AG09319 (cell line): ENCODE measurements around the gene TAF15.

Experiments
- DNase-seq: peaks from one replicate; pipeline ENCODE4 v3.0.0-alpha.2; 2010; ENCODE audit warnings: low read depth; ENCODE audit errors: extremely low read depth
- TF ChIP-seq, protein P1 (sequence below): IDR thresholded peaks from 2 replicates; pipeline ENCODE4 v1.5.1; 2011; ENCODE audit warnings: low read depth, mild to moderate bottlenecking, inconsistent platforms, low read length, moderate library complexity

TAF15 gene

DNA sequence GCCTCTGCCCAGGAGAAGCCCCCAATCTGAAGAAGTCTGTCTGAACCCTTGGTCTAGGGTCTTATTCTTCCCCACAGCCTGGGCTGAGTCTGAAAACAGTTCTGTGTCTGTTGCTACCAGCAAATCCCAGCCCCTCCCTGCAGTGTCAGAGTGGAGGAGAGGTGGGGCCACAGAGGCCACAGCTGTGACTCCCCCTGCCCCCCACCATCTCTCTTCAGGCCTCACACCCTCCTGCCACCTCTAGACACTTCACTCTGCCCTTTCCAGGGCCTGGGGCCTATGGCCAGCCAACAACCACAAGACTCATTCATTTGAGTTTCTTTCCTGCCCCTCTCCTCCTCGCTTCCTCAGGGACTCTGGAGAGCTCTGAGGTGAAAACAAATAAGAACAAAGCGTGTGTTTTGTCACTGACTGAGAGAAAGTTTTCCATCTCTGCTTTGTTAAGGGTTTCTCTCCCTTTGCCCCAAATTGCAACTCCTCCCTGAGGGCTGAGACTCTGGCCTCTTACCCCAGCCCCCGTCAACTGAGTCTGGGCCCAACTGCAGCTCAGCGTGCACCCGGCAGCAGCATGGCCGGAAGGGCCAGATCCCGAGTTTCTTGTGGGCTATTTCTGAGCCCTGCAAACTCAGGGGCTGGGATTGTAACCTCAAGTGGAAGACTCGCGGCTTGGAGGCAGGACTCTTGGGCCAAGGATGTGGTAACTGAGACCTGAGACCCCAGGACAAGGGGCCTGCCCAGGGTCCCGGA, 35.4 kb upstream of the TAF15 start:
- TF ChIP-seq, protein P1, sequence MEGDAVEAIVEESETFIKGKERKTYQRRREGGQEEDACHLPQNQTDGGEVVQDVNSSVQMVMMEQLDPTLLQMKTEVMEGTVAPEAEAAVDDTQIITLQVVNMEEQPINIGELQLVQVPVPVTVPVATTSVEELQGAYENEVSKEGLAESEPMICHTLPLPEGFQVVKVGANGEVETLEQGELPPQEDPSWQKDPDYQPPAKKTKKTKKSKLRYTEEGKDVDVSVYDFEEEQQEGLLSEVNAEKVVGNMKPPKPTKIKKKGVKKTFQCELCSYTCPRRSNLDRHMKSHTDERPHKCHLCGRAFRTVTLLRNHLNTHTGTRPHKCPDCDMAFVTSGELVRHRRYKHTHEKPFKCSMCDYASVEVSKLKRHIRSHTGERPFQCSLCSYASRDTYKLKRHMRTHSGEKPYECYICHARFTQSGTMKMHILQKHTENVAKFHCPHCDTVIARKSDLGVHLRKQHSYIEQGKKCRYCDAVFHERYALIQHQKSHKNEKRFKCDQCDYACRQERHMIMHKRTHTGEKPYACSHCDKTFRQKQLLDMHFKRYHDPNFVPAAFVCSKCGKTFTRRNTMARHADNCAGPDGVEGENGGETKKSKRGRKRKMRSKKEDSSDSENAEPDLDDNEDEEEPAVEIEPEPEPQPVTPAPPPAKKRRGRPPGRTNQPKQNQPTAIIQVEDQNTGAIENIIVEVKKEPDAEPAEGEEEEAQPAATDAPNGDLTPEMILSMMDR, result no peak
- no peak for DNase-seq

DNA sequence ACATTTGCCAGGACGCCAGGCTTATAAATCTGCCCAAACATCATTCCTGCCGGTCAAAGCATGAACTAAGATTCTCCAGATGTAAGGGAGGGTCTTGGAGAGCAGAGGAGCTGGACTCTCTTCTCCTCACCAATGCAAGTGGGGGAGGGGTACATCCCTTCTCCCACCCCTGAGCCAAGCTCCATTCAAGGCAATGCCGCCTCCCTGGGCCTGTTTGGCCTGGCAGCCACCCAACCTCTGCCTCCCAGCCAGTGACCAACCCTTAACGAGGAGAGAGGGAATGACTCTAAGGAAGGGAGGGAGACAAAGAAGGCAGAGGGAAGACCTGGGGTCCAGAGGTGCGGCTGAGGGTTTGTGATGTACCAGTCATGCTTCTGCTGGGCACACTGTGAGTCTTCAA, 34.8 kb upstream of the TAF15 start:
- no peak for DNase-seq
- TF ChIP-seq, protein P1, result no peak

DNA sequence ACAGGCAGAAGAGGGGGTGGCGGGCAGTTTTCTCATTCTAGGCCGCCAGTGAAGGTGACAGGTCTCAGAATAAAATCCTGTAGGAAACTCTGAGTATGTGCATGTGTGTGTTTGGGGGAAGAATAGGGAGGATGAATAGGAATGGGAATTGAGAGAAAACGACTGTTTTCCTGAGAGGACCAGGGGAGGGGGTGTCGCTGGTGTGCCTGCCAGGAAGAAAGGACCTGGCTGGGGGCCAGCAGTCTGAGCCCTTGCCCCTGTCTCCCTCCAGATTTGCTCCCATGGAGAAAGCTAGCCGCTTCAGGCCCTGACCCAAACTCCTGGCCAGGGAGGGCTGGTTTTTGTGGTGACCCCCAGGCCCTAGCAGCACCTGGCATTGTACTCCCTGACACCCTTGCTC, 34.2 kb upstream of the TAF15 start:
- DNase-seq, result no peak
- TF ChIP-seq, protein P1, result no peak

DNA sequence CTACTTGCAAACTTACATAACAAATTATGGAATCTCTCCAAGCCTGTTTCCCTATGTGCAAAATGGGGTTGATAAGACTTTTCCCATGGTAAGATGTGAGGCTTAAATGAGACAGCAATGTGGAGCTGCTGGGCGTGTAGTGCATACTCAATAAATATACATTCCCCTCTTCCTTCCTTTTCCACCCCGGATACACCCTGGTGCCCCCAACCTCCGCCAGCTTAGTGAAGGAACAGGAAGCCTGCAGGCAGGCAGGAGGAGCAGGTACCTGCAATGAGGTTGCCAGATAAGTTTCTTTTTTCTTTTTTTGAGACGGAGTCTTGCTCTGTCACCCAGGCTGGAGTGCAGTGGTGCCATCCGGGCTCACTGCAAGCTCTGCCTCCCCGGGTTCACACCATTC, 33.7 kb upstream of the TAF15 start:
- TF ChIP-seq, protein P1, result no peak
- no peak for DNase-seq

DNA sequence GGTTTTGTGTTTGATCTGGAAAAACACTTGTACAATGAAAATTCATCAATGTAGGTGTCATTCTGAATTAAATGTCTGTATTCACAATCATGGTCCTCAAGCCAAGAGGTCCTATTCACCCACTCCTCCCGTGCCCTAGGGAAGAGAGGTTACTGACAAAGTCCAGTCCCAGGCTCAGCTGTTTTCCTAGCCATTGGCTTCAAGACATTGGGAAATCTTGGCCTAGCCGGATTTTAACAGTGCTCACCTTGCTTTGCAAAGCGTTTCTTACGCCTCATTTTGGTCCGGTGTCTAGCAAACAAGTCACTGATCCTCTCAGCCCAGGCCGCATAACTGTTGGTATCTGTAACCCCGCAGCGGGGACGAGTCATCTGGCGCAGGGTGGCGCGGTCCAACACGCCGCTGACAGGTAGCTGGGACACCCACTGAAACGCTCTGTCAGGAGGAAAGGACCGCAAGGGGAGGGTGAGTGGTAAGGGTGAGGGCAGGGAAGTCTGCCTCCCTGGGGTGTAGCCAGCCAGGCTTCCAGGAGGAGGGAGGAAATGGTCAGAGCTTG, 30.6 kb upstream of the TAF15 start:
- TF ChIP-seq, protein P1, result no peak
- DNase-seq, result no peak

DNA sequence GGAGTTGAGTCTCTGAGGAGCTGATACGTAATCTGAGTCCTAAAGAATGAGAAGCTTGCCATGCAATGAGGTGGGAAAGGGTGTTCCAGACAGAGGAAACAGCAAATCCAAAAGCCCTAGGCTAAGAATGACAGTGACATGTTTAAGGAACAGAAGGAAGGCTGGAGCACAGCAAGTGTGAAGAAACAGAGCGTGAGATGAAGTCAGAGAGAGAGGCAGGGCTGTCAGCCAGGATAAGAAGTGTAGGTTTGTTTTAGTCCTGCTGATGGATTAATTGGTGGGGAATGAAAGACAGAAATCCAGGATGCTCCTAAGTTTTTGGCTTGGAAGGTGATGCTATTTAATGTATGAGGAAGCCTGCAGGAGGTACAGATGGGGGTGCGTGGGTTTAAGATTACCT, 28.3 kb upstream of the TAF15 start:
- TF ChIP-seq, protein P1, result no peak
- DNase-seq, result no peak

DNA sequence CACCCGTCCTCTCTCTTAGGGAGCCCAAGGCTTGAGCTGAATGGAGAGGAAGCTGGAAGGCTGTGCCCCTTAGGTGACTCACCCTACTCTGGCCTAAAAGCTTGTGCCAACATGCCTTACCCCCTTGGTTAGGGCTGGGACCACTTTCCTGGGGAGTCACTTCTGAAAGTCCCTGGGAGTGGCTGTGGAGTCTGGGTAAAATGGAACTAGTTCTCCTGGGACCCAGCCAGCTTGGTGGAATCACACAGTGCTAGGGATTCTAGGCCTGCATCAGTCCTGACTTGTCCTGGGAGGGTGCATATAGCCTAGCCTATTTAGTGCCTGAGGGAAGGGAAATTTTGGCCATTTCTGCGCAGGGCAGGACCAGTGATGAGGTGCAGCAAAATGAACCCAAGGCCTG, 24.4 kb upstream of the TAF15 start:
- TF ChIP-seq, protein P1, result no peak

More for the DNA sequence above, 24.4 kb upstream of the TAF15 start:
- DNase-seq, result no peak
